Dendritic cell treated with granulocyte-macrophage colony-stimulating factor and Interleukin-4, amounts not matched to agents 40 ng/mL and 50 ng/mL, for 4 days (primary cell): ENCODE results near the gene CACNA1C.
A peak's percentile ranks its signal among the peaks of the same experiment; 100 is the strongest.

Experiments used
- H3K27ac Mint-ChIP-seq: one replicate; pipeline ENCODE4 v1.8.0; 2022; ENCODE audit warnings: mild to moderate bottlenecking, mixed read lengths
- H3K27me3 Mint-ChIP-seq: one replicate; pipeline ENCODE4 v1.8.0; 2022; ENCODE audit warnings: mild to moderate bottlenecking, mixed read lengths
- H3K36me3 Mint-ChIP-seq: one replicate; pipeline ENCODE4 v1.8.0; 2022; ENCODE audit warnings: low read depth, mixed read lengths
- H3K4me1 Mint-ChIP-seq: one replicate; pipeline ENCODE4 v1.8.0; 2022; ENCODE audit warnings: low read depth, mixed read lengths
- H3K4me3 Mint-ChIP-seq: one replicate; pipeline ENCODE4 v1.8.0; 2022; ENCODE audit warnings: mild to moderate bottlenecking, moderate library complexity, mixed read lengths
- H3K9me3 Mint-ChIP-seq: one replicate; pipeline ENCODE4 v1.8.0; 2022; ENCODE audit warnings: mixed read lengths
- intact Hi-C: fragments of 100-400 bp; cut with micrococcal nuclease; formaldehyde crosslinking; loops from one replicate; pipeline ENCODE4 v1.15.0; 2022

The CACNA1C gene

DNA sequence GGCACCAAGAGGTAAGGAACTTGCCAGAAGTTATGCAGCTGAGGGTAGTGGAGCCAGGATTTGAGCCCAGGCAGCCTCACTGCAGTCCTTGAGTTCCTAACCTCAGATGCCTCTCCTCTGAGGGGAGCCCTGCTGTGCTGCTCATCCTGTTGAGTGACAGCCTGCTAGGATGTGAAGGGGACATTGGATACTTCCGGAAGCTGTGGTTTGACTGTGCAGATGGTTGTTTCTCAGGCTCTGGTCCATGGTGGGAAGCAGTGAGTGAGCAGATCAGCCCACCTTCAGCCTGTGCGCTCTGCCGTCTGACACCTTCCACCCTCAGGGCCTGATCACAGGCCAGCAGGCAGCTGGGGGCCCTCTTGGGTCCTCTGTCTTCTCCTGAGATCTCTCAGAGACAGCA, 253.2 kb downstream of the CACNA1C start:
- peaks cover 33% of the 10 kb centered on the region for H3K4me1 Mint-ChIP-seq
- intact Hi-C loops, result no loop called here
- peaks cover 4% of the 10 kb centered on the region for H3K27me3 Mint-ChIP-seq
- no peak overlapping the region for H3K4me3 Mint-ChIP-seq
- no peaks in the 10 kb centered on the region for H3K36me3 Mint-ChIP-seq
- peak overlapping the region; percentile 9 for H3K27ac Mint-ChIP-seq
- peaks cover 11% of the 10 kb centered on the region for H3K9me3 Mint-ChIP-seq

DNA sequence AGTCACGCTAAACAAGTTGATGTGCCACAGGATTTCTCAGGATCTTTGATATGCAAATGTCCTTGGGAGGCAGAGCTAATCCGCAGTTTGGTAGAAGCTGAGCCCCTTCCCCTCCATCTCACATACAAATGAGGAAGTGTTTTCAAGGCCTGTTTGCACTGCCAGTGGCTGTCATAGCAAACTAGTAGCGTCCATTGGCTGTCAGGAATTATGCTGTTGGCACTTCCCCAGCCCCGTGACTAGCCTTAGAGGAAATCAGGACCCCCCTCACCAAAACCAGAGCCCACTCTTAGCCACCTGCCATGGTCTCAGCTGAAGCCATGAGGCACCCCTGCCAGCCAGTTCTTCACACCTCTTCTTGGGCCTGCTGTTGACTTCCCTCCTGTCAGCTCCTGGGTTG, 253.9 kb downstream of the CACNA1C start:
- Mint-ChIP-seq H3K27ac (peak overlapping the region; percentile 45), H3K4me1 (peaks cover 35% of the 10 kb centered on the region), H3K27me3 (peaks cover 4% of the 10 kb centered on the region), H3K36me3 (no peaks in the 10 kb centered on the region), H3K9me3 (peaks cover 11% of the 10 kb centered on the region), H3K4me3 (no peak overlapping the region)
- intact Hi-C loops, result no loop called here

DNA sequence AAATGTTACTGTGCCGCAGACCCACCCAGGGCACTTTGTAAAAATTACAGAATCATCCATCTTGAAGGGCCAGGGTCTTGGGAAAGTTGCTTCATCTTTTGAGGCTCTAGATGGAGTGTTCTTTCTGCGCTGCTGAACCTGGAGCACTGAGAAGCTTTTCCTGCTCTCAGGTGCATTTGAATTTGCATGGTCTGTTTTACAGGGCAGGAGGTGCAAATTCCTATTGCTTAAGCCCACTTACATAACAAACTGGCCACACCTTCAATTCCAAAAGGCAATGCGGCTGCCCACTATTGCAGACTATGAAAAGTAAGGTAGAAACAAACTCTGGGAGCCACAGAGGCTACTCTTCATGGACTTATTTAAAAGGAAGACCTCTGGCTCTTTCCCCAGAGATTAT, 254.8 kb downstream of the CACNA1C start:
- H3K4me1 Mint-ChIP-seq, result peaks cover 34% of the 10 kb centered on the region
- no peak overlapping the region for H3K4me3 Mint-ChIP-seq
- peaks cover 11% of the 10 kb centered on the region for H3K9me3 Mint-ChIP-seq
- H3K27me3 Mint-ChIP-seq, result peaks cover 4% of the 10 kb centered on the region
- intact Hi-C loops, result no loop called here
- no peak overlapping the region for H3K27ac Mint-ChIP-seq
- H3K36me3 Mint-ChIP-seq, result no peaks in the 10 kb centered on the region

DNA sequence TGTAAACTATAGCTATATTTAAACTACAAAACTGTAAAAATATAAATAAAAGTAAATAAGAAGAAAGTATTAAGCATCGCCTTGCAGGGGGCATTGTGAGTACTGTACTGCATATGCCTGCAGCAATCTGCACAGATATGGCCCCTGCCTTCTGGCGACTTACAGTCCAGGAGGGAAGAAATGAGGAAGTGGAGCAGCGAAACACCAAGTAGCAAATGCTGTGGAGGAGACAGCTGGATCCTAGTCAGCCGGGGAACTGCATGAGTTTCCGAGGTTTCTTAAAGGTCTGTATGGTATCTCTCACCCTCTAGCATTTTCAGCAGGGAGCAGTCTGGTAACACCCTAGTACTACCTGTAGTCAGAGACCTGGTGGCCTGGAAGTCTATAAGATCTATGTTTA, 256.9 kb downstream of the CACNA1C start:
- Mint-ChIP-seq H3K4me3 (no peak overlapping the region), H3K27me3 (no peaks in the 10 kb centered on the region), H3K4me1 (peaks cover 21% of the 10 kb centered on the region), H3K9me3 (peaks cover 11% of the 10 kb centered on the region), H3K36me3 (no peaks in the 10 kb centered on the region), H3K27ac (no peak overlapping the region)
- intact Hi-C loops, result no loop called here

DNA sequence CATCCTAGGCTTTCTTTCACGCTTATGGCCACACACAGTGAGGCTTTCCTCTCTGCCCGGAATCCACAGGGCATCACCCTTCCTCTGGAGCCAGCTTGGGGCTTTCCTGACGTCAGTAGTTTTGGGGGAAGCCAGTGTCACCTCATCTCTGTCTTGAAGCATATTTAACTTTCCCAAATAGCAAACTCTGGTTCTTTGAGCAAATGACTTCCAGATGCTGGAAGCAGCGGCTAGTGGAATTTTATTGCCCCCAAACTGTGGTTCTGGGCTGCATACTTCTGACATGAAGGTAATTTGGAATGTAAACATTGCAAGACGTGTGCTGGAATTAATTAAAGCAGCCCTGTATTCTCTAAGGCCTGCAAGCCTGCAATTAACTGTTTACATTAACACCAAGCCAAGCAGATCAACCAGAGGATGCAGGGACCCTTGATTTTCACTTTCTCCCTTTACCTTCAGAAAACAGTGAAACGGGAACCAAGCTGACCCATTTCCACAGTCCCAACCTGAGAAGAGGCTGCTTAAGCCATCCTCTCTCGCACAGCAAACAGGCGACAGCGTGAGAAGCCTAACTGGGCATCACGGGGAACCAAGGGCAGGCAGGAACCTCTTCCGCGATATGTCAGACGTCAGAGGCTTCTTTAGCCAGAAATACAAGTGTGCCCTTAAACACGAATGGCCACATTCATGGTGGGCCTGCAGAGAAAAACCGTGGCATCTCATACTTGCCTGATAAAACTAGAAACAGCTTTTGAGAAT, 258.4 kb downstream of the CACNA1C start:
- no peak overlapping the region for H3K4me3 Mint-ChIP-seq
- H3K27me3 Mint-ChIP-seq, result no peaks in the 10 kb centered on the region
- peaks cover 11% of the 10 kb centered on the region for H3K9me3 Mint-ChIP-seq
- H3K27ac Mint-ChIP-seq, result no peak overlapping the region
- intact Hi-C loops, result no loop called here
- H3K4me1 Mint-ChIP-seq, result peaks cover 15% of the 10 kb centered on the region
- no peaks in the 10 kb centered on the region for H3K36me3 Mint-ChIP-seq

DNA sequence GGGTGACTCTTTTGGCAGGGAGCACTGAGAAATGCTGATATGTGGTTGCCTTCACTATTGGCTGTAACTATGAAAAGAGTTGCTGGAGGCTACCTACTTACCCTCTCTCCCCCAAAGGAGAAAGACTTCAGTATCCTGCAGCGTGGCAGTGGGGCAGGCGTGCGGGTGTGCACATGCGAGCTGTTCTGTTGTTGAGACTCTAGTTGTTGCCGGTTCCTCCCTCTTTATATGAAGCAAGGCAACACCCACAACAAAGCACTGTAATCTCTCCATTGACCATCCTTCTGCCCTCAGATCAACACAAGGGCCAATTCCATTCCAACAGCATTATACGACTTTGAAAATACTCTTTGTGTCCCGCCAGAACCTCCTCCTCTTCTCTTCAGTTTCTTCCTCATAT, 259.4 kb downstream of the CACNA1C start:
- Mint-ChIP-seq H3K27ac (no peak overlapping the region), H3K36me3 (no peaks in the 10 kb centered on the region), H3K27me3 (no peaks in the 10 kb centered on the region), H3K4me3 (no peak overlapping the region), H3K9me3 (peaks cover 11% of the 10 kb centered on the region), H3K4me1 (peaks cover 5% of the 10 kb centered on the region)
- intact Hi-C loops, result no loop called here

DNA sequence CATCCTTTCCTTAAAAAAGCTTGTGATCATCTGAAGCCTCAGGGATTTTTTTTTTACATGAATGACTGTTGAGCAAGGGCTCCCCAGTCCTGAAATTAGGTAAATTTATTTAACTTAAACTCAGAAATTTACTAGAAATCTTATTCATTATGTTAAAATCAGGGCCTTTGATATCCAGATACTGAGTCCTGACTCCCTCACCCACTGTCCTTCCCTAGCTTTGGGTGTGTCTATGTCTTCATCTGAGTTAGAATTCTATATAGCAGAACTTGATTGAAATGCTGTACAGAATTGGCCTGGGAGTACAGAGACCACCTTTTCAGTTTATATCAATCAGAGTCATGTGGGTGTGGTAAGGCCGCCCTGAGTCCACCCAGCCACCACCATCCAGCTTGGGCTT, 260.0 kb downstream of the CACNA1C start:
- no peak overlapping the region for H3K27ac Mint-ChIP-seq
- intact Hi-C loops, result no loop called here
- no peaks in the 10 kb centered on the region for H3K27me3 Mint-ChIP-seq
- no peak overlapping the region for H3K4me3 Mint-ChIP-seq
- H3K9me3 Mint-ChIP-seq, result peaks cover 11% of the 10 kb centered on the region
- no peaks in the 10 kb centered on the region for H3K36me3 Mint-ChIP-seq
- peaks cover 5% of the 10 kb centered on the region for H3K4me1 Mint-ChIP-seq

DNA sequence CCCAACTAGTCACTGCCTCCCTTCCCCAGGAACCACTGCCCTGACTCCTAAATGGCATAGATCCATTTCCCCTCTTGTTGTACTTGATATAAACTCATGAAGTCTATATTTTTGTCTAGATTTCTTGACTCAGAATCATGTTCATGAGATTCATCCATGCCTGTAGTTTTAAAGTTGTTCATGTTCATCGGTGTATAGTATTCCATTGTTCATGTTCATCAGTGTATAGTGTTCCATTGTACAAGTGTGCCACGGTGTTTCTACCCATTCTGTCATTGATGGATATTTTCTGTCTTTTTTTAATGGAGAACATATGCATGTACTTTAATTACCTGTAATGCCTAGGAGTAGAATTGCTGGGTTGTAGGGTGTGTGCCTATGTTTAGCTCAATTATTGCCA, 261.7 kb downstream of the CACNA1C start:
- no peaks in the 10 kb centered on the region for H3K27me3 Mint-ChIP-seq
- no peaks in the 10 kb centered on the region for H3K36me3 Mint-ChIP-seq
- no peaks in the 10 kb centered on the region for H3K9me3 Mint-ChIP-seq
- no peak overlapping the region for H3K4me3 Mint-ChIP-seq
- peaks cover 5% of the 10 kb centered on the region for H3K4me1 Mint-ChIP-seq
- intact Hi-C loops, result no loop called here
- H3K27ac Mint-ChIP-seq, result no peak overlapping the region

DNA sequence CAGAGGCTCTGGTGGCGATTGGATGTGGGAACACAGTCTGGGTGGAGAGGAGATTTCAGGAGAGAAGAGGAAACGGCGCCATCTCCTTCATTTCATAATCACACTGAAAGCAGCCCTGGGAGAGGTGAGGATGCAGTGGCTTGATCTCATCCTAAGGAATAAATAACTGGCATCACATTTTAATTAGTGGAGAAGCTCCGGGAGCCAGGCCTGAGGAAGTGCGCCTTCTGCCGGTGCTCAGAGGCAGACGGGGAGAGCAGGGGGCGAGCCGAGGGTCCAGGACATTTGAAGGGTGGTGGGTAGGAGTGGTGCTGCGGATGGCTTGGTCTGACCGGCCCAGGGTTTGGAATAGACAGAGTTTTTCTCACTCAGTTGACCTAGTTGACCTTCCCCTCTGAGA, 265.0 kb downstream of the CACNA1C start:
- Mint-ChIP-seq H3K9me3 (no peaks in the 10 kb centered on the region), H3K4me1 (peaks cover 5% of the 10 kb centered on the region), H3K4me3 (no peak overlapping the region), H3K36me3 (no peaks in the 10 kb centered on the region), H3K27ac (no peak overlapping the region), H3K27me3 (peaks cover 3% of the 10 kb centered on the region)
- intact Hi-C loops, result no loop called here

DNA sequence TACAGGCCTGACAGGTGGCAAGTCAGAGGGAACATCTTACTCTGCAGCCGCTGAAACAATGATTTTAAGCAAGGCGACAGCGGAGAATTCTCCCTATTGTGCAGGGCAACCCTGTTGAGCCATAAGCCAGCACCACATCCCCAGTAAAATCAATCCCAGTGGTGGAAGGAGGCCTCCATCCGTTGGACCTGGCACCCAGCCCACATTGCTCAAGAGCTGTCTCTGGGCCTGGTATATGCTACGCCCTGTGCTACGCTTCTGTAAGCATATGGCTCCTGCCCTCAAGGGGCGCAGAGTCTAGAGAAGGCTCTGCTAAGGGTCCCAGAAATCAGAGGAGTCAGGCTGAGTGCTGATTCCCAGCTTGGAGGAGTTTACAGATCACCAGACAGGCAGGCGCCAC, 265.5 kb downstream of the CACNA1C start:
- peaks cover 4% of the 10 kb centered on the region for H3K27me3 Mint-ChIP-seq
- H3K4me3 Mint-ChIP-seq, result no peak overlapping the region
- no peak overlapping the region for H3K27ac Mint-ChIP-seq
- intact Hi-C loops, result no loop called here
- no peaks in the 10 kb centered on the region for H3K9me3 Mint-ChIP-seq
- H3K36me3 Mint-ChIP-seq, result no peaks in the 10 kb centered on the region
- H3K4me1 Mint-ChIP-seq, result peaks cover 10% of the 10 kb centered on the region

DNA sequence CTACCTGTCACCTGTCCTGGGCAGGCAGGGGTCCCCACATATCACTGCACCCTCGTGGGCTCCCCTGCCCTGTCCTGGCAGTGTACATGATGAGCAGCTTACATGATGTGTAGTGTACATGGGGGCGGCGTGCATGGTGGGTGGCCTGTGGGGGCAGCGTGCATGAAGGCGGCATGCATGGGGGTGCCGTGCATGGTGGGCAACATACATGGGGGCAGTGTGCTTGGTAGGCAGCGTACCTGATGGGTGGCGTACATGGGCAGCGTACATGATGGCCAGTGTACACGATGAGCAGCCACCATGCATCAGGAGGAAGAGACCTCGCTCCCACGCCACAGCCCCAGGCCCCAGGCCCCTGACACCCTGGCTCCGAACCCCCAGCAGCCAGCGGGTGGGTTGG, 266.3 kb downstream of the CACNA1C start:
- Mint-ChIP-seq H3K9me3 (no peaks in the 10 kb centered on the region), H3K27me3 (peaks cover 4% of the 10 kb centered on the region), H3K4me3 (no peak overlapping the region), H3K27ac (no peak overlapping the region), H3K36me3 (no peaks in the 10 kb centered on the region), H3K4me1 (peaks cover 19% of the 10 kb centered on the region)
- intact Hi-C loops, result no loop called here

DNA sequence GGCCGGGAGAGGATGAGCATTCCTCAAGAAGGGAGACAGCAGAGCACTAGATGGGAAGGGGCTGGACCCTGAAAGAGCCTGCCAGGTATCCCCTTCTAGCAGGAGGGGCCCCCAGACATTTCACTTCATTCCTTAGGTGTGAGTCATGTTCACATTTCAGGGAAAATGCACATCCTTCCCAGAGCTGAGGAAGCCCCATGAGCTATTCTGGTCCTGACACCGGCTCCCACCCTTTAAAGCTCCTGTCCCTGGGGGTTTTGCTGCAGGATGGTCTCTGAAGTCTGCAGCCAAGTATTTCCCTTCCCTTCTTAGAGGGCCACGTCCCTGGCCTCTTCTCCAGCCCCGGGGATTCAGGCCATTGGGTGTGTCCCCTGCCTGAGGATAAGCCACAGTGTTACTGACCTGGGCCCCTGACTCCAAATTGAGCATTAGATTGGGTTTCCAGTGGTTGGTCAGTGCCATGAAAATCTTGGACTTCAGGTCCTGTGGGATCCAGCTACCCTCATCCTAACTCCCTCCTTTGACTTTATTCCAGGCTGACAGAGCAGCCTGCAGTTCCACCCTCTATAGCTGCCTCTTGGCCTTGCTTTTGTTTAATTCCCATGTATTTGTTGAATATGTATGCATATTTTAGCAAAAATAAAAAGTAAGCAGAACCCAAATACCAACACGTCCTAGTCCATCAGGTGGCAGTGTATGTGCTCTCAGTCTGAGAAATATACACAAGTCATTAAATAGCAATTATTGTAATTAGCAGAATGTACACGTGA, 267.1 kb downstream of the CACNA1C start:
- Mint-ChIP-seq H3K27ac (no peak overlapping the region), H3K27me3 (peaks cover 4% of the 10 kb centered on the region), H3K36me3 (no peaks in the 10 kb centered on the region), H3K4me1 (peaks cover 23% of the 10 kb centered on the region), H3K4me3 (no peak overlapping the region), H3K9me3 (no peaks in the 10 kb centered on the region)
- intact Hi-C loops, result no loop called here

DNA sequence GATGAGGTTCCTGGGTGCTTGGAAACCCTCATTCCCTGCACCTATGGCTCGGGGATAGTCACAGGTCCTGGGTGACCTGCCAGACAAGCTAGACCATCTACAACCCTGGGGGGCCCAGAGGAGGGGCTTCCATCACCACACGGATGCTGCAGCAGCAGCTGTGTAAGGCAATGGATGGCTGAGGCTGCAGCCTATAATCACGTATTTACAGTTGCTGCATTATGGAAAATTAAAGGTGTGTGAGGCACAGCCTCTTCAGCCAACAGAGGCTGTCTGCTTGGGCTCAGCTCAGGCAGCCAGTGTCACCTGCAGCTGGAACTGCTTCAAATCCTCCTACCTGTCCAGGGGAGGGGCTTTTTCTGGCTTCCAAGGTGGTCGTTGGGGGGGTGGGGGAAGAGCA, 268.1 kb downstream of the CACNA1C start:
- H3K36me3 Mint-ChIP-seq, result no peaks in the 10 kb centered on the region
- H3K4me3 Mint-ChIP-seq, result no peak overlapping the region
- intact Hi-C loops, result no loop called here
- peaks cover 23% of the 10 kb centered on the region for H3K4me1 Mint-ChIP-seq
- H3K9me3 Mint-ChIP-seq, result no peaks in the 10 kb centered on the region
- no peak overlapping the region for H3K27ac Mint-ChIP-seq
- H3K27me3 Mint-ChIP-seq, result peaks cover 4% of the 10 kb centered on the region

DNA sequence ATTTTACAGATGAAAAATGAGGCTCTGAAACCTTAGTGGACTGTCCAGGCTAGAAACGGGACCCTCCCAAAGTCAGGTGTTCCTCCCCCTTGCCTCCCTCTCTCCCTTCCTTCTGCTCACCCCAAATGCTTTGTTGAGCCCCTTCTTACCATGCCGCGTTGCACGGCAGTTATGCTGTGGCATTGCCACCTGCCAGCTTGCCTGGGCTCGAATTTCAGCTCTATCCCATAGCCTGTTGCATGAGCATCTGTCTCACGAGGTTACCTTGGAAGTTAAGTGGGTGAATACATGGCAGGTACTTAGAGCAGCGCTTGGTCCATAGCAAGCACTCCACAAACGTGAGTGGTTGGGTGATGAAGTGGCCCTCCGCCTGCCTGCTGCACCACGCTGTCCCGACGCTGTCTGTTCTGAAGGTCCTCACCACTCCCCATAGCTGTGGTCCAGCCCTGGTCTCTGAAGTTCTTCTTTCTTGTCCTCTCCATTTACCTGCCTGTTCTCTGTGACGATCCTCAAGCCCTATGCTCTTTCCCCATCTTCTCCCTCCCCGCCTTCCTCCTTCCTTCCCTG, 269.9 kb downstream of the CACNA1C start:
- peak overlapping the region; percentile 68 for H3K27ac Mint-ChIP-seq
- no peak overlapping the region for H3K4me3 Mint-ChIP-seq
- H3K4me1 Mint-ChIP-seq, result peaks cover 23% of the 10 kb centered on the region
- H3K27me3 Mint-ChIP-seq, result peaks cover 4% of the 10 kb centered on the region
- intact Hi-C loops, result no loop called here
- no peaks in the 10 kb centered on the region for H3K9me3 Mint-ChIP-seq
- no peaks in the 10 kb centered on the region for H3K36me3 Mint-ChIP-seq
